Left ventricle myocardium inferior (tissue), 1 donor: Measurements from ENCODE around the gene PLXNA4. TPM values are rescaled to one million over a fixed set of nuclear protein-coding genes. Genes with fewer than 3 reads are reported as not detected.

Experiments used
- DNase-seq: peaks from one replicate; pipeline ENCODE4 v3.0.0-alpha.2; 2020
- H3K27ac ChIP-seq: fragments of 200-600 bp; replicated peaks from 2 replicates; pipeline ENCODE4 v1.8.0; 2021
- H3K27me3 ChIP-seq: fragments of 200-600 bp; 2 replicates; pipeline ENCODE4 v1.8.0; 2021; ENCODE audit warnings: low read depth
- H3K36me3 ChIP-seq: fragments of 200-600 bp; 2 replicates; pipeline ENCODE4 v1.8.0; 2021
- H3K4me1 ChIP-seq: fragments of 200-600 bp; 2 replicates; pipeline ENCODE4 v1.8.0; 2021
- H3K4me3 ChIP-seq: fragments of 200-600 bp; 2 replicates; pipeline ENCODE4 v1.8.0; 2021; ENCODE audit warnings: mild to moderate bottlenecking, moderate library complexity
- H3K9me3 ChIP-seq: fragments of 200-600 bp; replicated peaks from 2 replicates; pipeline ENCODE4 v1.8.0; 2021
- intact Hi-C: fragments of 100-400 bp; cut with micrococcal nuclease; formaldehyde crosslinking; loops from one replicate; pipeline ENCODE4 v1.11.0; 2022
- total RNA-seq: library from RNA; stranded (reverse); fragmentation: NEBNext Ultra II Directional; extraction: Animal tissue kit (Norgen Biotek cat#: 25700); gene quantifications from one replicate; pipeline ENCODE4 v1.2.1, GENCODE V29; 2021
- TF ChIP-seq, protein P1 (sequence below): fragments of 200-600 bp; IDR thresholded peaks from 2 replicates; pipeline ENCODE4 v1.8.0; 2021; ENCODE audit warnings: antibody characterized with exemption, mild to moderate bottlenecking, borderline replicate concordance
- donor health status: DM: no; HTN: yes; CAD: no; lungs with severe emphysema.

PLXNA4 gene
- total RNA-seq, 1 donor from 2014 or later: 18.1 TPM

DNA sequence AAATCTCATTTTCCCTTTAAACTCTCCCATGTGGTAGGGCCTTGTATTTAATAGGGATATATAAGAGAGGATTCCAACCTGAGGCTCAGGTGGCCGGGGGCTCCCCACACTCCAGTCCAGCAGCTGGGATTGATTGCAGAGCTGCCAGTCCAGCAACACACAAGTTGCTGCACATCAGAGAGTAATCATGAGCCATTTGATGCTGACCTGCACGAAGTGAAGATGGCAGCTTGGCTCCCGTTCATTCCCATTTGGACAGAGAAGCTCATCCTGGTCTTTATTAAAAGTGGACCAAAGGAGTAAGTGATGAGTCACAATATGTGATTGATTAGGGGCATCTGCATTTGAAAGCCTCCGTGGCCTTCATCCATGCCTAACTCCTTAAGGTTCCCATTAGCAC, 202.4 kb downstream of the PLXNA4 start:
- intact Hi-C loops: no loop called here
- H3K9me3 ChIP-seq: no peaks in the 10 kb centered on the region
- TF ChIP-seq, protein P1, sequence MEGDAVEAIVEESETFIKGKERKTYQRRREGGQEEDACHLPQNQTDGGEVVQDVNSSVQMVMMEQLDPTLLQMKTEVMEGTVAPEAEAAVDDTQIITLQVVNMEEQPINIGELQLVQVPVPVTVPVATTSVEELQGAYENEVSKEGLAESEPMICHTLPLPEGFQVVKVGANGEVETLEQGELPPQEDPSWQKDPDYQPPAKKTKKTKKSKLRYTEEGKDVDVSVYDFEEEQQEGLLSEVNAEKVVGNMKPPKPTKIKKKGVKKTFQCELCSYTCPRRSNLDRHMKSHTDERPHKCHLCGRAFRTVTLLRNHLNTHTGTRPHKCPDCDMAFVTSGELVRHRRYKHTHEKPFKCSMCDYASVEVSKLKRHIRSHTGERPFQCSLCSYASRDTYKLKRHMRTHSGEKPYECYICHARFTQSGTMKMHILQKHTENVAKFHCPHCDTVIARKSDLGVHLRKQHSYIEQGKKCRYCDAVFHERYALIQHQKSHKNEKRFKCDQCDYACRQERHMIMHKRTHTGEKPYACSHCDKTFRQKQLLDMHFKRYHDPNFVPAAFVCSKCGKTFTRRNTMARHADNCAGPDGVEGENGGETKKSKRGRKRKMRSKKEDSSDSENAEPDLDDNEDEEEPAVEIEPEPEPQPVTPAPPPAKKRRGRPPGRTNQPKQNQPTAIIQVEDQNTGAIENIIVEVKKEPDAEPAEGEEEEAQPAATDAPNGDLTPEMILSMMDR: no peak

DNA sequence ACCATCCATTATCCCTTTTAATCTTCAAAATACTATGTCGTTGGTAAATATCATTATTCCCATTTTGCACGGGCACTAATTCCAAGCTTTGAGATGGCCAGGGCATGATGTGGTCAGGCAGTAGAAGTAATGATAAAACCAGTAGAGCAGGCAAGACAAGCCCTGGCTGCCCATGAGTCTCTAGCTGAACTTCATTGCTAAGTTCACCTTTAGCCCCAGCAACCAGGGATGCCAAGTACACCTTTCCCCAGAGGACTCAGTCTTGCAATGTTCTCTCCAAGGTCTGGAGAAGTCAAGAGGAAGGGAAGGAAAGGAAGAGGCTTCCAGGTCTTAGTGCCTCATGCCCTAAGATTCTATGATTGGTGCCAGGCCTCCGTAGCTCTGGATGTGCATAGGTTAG, 203.2 kb downstream of the PLXNA4 start:
- Histone ChIP-seq H3K4me3 (no peak overlapping the region), H3K4me1 (peaks cover 33% of the 10 kb centered on the region), H3K9me3 (no peaks in the 10 kb centered on the region), H3K27me3 (no peaks in the 10 kb centered on the region), H3K36me3 (no peaks in the 10 kb centered on the region), H3K27ac (no peak overlapping the region)
- intact Hi-C loops: no loop called here
- TF ChIP-seq, protein P1: no peak
- DNase-seq: no peak

More for the DNA sequence above, 202.4 kb downstream of the PLXNA4 start:
- H3K36me3 ChIP-seq: no peaks in the 10 kb centered on the region
- H3K27ac ChIP-seq: no peak overlapping the region
- H3K4me1 ChIP-seq: peaks cover 35% of the 10 kb centered on the region
- no peak overlapping the region for H3K4me3 ChIP-seq
- no peak for DNase-seq
- H3K27me3 ChIP-seq: no peaks in the 10 kb centered on the region

DNA sequence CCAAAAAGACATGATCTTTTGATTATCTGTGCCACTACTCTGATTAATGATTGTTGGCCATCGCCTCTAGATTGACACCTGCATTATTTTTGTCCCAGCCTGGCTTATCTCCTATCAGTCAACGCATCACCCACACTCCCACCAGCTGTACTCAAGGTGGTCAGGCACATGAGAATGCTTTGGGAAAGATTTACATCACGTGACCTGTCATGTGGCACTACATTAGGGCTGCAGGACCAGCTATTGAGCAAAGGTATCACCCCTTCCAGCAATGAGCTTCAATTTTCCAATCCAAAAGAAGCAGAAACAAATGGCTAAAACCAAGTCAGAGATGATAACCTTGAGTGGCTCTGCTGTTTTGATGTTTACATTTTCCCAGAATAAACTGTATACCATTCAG, 204.3 kb downstream of the PLXNA4 start:
- H3K9me3 ChIP-seq: no peaks in the 10 kb centered on the region
- no peaks in the 10 kb centered on the region for H3K36me3 ChIP-seq
- peaks cover 22% of the 10 kb centered on the region for H3K4me1 ChIP-seq
- TF ChIP-seq, protein P1: no peak
- DNase-seq: no peak
- H3K27me3 ChIP-seq: no peaks in the 10 kb centered on the region
- intact Hi-C loops: no loop called here
- no peak overlapping the region for H3K4me3 ChIP-seq
- H3K27ac ChIP-seq: no peak overlapping the region

- H3K4me3 ChIP-seq: no peak overlapping the region
- no peak for DNase-seq
- H3K36me3 ChIP-seq: no peaks in the 10 kb centered on the region
- H3K4me1 ChIP-seq: peaks cover 6% of the 10 kb centered on the region
- H3K27ac ChIP-seq: no peak overlapping the region
- TF ChIP-seq, protein P1: no peak
- intact Hi-C loops: no loop called here
- H3K9me3 ChIP-seq: no peaks in the 10 kb centered on the region
- H3K27me3 ChIP-seq: no peaks in the 10 kb centered on the region
Observed at GRCh38 chr7:132368246-132368900, 207.9 kb downstream of the PLXNA4 start.

GRCh38 chr7:132367795-132368194, 208.5 kb downstream of the PLXNA4 start:
- intact Hi-C loops: no loop called here
- no peak overlapping the region for H3K27ac ChIP-seq
- H3K4me3 ChIP-seq: no peak overlapping the region
- H3K4me1 ChIP-seq: peaks cover 6% of the 10 kb centered on the region
- TF ChIP-seq, protein P1: no peak
- no peaks in the 10 kb centered on the region for H3K36me3 ChIP-seq
- H3K9me3 ChIP-seq: no peaks in the 10 kb centered on the region
- no peak for DNase-seq
- H3K27me3 ChIP-seq: no peaks in the 10 kb centered on the region
